Stimulated activated CD8-positive, alpha-beta memory T cell treated with anti-CD3 and anti-CD28 coated beads, Interleukin-15, amount 100 ng/mL, for 1 hour (primary cell): ENCODE measurements around the gene DAB1.

ENCODE experiments used
- DNase-seq: peaks from one replicate; pipeline ENCODE4 v3.0.0-alpha.2; 2020; ENCODE audit warnings: low read depth

The DAB1 gene

DNA sequence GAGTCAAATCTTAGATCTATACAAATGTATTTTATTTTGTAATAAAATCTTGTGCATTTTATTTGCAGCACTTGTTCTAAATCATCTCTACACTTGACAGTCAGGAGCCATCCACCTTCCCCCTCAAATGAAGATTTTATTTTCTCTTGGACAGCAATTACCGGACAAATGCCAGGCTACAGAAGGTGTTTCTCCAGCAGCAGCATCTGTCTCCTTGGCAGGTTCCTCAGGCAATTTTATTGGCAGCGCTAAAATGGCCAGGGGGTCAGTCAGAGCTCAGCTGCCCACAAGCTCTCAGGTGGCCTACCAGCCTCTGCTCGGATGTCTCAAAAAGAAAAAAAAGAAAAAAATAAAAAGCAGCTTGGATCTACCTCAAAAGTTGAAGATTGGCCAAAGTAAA is 107.6 kb downstream of the DAB1 start:
- DNase-seq: no peak

- DNase-seq: no peak
These were observed 111.0 kb downstream of the DAB1 start for GRCh38 chr1:57312869-57313268.

- DNase-seq: no peak
These were observed 112.4 kb downstream of the DAB1 start for GRCh38 chr1:57311411-57311810.

DNA sequence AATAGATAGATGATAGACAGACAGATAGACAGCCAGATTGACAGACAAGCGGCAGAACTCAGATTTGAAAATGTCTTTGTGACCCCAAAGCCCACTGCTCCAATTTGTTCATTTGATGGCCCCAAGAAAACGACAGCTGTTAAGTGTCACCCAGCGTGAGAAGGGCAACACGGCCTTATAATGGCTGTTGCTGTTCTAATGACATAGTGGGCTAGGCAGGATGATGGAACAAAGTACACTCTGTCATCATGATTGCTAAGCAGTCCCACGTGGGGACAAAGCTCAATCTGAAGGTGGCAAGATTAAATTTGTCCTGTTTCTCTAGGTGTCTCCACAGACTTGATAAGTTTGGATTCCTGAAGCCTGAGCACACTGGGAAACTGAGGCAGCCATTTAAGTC is 112.9 kb downstream of the DAB1 start:
- DNase-seq: no peak

- DNase-seq: no peak
These were observed 114.2 kb downstream of the DAB1 start for GRCh38 chr1:57309630-57310029.

DNA sequence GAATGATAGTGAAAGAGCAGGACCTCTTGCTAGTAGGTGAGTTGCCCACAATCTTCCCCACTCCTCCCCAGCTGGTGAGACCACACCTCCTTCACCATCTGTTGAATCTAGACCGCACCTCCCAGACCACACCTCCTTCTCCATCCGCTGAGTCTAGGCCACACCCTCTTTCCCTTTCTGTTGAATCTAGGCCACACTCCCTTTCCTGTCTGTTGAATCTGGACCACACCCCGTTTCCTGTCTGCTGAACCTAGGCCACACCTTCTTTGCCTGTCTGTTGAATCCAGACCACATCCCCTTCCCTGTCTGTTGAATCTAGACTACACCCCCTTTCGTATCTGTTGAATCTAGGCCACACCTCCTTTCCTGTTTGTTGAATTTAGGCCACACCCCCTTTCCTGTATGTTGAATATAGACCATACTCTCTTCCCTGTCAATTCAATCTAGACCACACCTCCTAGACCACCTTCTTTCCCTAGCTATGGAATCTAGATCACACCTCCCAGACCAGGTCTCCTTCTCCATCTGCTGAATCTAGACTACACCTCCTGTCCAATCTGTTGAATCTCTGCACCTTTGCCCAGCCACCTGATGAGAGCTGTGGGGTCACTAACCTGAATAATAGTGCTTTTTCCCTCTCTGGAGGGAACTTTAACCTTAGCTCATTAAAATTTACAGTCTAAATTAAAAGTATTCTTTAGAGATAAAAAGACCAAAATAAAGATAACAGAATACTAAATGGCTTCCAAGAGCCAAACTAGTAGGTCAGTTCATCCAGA is 116.3 kb downstream of the DAB1 start:
- DNase-seq: peak; percentile 17

GRCh38 chr1:57304591-57304990 is 119.3 kb downstream of the DAB1 start:
- DNase-seq: no peak

DNA sequence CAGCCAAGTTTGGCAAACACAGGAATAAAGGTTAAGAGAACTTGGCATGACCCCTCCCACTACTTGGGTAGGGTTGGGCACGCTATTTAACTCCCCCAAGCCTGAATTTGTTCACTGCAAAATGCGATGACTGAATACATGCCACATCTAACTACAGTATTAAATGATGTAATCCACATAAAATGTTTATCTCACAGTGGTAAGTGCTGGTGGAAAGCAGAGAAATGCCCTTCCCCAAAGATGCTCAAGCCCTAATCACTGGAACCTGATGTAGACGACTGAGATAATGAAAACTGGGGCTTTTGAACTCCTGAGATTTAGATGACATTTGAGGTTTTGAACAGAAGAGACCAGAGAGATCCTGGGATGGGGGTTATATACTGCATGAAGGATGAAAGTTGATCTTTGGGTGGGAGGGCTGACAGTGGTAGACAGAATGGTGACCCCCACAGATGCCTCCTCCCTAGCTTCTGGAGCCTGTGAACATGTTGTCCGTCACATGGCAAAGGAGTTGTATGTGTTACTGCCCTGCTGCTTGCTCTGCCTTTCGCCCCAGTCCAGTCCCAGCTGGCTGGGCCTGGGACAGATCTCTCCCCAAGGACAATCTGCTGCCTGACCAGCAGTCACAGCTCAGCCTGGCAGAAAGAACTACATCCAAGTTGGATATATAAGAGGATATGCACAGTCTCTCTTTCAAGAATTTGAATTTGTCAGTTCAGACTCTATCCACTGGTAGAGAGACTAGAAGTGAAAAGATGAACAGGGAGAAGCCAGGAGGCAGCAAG is 120.9 kb downstream of the DAB1 start:
- DNase-seq: no peak

DNA sequence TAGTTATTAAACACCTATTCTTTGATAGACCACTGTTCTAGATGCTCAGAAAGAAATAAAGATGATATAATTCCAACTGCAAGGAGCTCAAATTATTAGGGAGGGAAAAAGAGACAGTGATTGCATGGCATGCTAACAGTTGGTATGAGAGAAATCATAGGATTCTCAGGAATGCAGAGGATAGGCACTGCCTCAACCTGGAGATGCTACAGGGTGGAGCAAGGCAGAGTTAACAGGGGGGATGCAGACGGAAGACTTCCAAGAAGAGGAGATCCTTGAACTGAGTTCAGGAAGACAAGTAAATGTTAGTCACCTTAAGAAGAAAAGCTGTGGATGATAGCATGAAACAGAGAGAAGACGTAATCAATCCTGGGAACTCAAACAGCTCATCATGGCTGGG is 123.7 kb downstream of the DAB1 start:
- no peak for DNase-seq

- DNase-seq: no peak
These were observed 127.1 kb downstream of the DAB1 start for GRCh38 chr1:57296726-57297250.

DNA sequence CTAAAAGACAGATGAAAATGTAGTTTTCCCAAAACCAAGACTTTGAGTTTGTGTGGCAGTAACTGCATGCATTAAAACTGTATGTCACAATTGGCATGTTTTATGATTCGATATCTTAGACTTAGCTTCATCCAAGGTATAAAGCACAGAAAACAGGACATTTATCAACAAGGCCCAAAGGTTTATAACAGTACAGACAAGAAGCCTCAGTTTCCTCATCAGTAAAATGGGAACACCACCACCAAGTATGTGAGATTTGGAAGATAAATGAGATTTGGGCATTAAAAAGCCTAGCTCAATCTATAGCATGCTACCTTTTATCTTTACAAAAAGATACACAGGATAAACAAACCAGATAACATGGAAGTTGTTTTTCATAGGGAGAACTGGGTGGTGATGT is 128.5 kb downstream of the DAB1 start:
- DNase-seq: no peak

GRCh38 chr1:57294177-57294576 is 129.7 kb downstream of the DAB1 start:
- DNase-seq: no peak

- no peak for DNase-seq
These were observed 130.6 kb downstream of the DAB1 start for GRCh38 chr1:57293214-57293613.

DNA sequence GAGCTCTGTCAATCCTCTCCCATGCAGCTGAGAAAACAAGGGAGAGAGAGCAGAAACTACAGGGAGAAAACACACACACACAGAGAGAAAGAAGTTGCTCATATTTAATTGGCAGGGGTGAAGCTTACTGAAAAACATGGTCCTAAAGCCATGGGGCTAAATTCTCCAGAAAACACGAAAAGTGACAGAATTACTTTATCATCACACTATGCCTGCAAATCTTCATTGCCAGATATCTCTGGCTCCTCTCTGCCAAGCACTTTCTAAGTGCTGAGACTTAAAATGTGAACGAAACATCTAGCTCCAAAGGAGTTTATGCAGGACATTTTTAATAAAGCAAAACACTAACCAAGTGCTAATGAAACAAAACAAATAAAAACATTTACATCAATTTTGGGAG is 134.1 kb downstream of the DAB1 start:
- no peak for DNase-seq

- no peak for DNase-seq
These were observed 137.9 kb downstream of the DAB1 start for GRCh38 chr1:57285992-57286391.

DNA sequence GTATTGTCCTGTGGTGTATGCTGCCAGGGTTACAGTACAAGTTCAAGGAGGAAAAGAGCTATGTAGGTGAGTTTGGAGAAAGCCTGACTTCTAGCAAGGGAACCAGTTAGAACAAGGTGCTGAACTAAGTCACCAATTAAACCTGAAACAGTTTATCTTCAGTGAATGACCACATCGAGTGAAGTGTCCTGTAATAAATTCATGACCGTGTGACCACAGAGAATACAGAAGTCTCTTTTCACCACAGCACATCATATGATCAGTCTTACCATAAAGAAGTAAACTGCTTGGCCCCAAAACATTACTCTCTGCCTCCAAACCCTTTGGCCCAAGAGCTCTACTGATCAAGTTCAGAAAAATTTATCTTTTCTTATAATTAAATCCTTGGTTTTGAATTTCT is 141.4 kb downstream of the DAB1 start:
- no peak for DNase-seq

GRCh38 chr1:57281324-57281723 is 142.5 kb downstream of the DAB1 start:
- DNase-seq: no peak

GRCh38 chr1:57279909-57280666 is 143.8 kb downstream of the DAB1 start:
- DNase-seq: no peak

- DNase-seq: no peak
These were observed 145.3 kb downstream of the DAB1 start for GRCh38 chr1:57278558-57278957.

GRCh38 chr1:57277681-57278080 is 146.2 kb downstream of the DAB1 start:
- no peak for DNase-seq

DNA sequence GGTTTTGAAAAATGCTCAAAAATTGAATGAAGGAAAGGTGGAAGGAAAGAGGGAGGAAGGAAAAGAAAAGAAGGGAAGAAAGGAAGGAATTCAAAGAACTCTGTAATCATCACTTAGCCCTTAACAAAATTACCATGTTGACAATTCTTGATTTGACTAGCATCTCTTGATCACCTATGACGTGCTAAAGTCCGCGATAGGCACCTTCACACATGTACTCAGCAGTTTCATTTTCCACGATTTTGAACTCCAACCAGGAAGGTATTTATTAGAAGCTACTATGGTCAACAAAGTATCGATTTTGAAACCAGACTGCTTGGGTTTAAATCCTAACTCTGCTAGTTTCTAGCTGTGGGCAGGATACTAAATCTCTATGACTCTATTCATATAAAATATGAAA is 146.9 kb downstream of the DAB1 start:
- no peak for DNase-seq

DNA sequence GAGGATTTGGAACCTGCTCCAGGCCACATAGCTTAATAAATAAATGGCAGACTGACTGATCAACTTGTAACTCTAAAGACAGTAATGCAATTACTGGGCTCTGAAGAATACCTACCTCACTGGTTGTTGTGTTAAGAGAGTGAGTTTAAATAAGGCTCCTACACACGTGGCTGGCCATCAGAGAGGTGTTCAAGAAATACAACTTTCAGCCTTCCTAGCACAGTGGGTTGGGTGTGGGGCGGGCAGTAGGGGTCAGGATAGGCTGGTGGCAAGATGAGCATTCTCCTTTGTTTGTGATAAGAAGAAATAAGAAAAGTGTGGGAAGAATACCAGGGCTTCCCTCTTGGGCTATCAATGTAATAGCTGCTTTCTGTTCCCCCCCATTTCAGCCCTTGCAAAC is 151.3 kb downstream of the DAB1 start:
- DNase-seq: no peak

GRCh38 chr1:57272150-57272549 is 151.7 kb downstream of the DAB1 start:
- DNase-seq: no peak
